ENCODE data around the gene FAM25C.
"Not testable (repeated sequence)": the region's sequence is repeated elsewhere in the genome, so short reads cannot be mapped to it uniquely, and the experiment has no call there.

The FAM25C gene

DNA sequence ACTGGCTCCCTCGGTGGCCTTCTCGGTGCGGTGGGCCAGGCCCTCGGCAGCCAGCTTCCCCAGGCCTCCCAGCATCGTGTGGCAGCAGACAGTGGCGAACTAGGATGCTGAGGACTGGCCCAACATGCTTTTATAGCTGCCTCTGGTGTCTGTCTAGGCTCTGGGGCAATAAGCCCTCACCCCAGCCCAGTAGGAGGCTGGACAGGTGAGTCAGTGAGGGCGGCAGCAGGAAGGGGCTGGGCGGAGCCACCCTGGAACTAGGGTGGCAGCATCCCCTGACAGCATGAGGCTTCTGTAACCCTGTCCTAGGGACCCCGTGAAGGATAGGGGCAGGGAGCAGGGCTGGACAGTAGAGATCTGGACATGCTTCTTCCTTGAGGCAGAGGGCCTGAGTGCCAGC, at the start of gene FAM25C:
TSS of gene FAM25C (minus strand) at position 101 of the 400 bp plus-strand sequence. CDS start at position 75, 26 bp downstream.
- not testable (repeated sequence) for DNase-seq

DNA sequence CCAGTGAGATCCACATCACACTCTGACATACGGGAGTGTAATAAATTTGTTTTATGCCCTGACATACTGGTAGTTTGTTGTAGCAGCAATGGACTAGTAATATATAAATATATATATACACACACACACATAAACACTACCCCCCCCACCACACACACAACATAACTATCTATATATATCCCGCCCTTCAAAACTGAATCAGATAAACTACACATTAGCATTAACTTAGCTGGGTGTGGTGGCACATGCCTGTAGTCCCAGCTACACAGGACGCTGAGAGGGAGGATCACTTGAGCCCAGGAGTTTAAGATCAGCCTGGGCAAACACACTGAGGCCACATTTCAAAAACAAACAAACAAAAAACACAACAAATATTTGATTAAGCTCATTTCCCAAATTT, 45.0 kb upstream of the FAM25C start:
- DNase-seq = not testable (repeated sequence)

DNA sequence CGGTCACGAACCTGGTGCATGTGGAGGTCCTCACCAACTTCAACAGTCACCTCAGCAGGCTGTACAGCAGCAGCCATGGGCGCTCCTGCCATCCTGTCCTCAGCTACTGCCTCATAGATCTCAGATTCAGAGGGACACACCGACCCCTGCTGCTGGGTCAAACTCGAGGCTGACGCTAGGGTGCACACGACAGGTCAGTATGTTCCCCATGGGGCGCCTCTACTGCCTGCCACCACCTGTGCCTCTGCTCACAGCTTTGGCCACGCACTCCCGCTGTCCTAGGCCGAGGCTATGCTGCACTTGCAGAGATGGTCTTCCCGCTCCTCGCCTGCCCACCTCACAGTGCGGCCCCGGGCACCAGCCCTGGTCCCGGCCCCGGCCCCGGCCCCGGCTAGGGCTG, 31.8 kb upstream of the FAM25C start:
- DNase-seq = not testable (repeated sequence)

DNA sequence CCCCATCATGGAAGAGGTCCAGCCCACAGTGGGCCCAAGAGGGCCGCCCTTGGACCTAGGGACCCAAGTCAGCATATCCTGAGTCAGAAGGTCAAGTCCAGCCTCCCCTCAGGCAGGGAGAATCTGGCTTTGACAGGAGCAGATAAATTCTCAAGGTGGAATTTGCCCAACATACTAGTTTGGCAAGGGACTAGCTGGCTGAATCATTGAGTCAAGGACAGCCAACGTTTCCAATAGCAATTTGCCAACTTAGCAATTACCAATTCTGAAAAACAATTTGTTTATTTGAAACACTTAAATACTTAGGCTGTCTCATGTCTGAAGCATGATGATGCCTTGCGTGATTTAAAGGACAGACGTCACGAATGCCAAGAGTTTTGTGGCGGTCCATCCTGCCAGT, 2.7 kb upstream of the FAM25C start:
- DNase-seq = not testable (repeated sequence)

DNA sequence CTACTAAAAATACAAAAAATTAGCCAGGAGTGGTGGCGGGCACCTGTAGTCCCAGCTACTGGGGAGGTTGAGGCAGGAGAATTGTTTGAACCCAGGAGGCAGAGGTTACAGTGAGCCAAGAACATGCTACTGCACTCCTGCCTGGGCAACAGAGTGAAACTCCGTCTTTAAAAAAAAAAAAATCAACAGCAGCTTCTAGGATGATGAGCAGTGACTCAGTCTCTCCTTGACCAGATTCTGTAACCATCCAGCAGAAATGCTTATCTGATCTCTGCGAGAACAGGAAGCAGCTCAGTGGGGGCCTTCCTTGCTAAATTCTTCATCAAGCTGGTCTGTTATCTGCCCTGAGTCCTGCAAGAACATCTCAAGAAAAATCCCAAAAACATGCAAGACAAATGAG, 5.5 kb downstream of the FAM25C start:
- not testable (repeated sequence) for DNase-seq

DNA sequence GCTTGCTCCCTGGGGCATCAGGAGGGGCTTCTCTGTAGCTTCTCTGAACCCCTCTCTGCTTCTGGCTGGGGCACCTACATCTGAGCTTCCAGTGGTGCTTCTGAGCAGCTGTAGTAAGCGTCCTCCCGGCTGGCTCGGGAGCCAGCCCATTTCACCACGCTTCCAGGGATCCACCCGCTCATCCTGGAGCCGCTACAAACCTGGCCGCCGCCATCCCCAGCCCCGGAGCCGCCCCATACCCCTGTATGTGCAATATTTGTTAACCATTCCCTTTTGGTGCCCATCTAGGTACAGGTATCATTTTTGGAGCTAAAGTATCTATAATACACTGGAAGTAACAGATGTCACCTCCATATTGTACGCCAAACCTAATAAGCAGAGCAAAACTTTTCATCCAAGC, 7.0 kb downstream of the FAM25C start:
- DNase-seq = not testable (repeated sequence)

DNA sequence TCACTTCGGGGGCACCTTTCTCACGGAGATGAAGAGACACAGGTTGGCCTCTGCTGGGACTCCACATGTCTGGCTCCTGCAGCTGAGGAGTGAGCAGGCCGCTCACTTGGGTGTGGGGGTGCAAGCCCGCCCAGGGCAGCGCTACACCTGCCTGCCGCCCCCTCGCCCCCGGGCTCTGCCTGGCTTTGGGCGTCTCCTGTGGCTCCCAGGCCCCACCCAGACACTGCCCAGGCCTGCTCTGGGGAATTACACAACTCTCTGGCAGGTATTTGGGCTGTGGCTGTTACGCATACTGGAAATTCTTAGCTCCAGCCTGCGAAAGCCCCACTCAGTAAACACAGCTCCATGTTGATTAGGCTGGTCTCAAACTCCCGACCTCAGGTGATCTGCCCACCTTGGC, 7.9 kb downstream of the FAM25C start:
- not testable (repeated sequence) for DNase-seq

DNA sequence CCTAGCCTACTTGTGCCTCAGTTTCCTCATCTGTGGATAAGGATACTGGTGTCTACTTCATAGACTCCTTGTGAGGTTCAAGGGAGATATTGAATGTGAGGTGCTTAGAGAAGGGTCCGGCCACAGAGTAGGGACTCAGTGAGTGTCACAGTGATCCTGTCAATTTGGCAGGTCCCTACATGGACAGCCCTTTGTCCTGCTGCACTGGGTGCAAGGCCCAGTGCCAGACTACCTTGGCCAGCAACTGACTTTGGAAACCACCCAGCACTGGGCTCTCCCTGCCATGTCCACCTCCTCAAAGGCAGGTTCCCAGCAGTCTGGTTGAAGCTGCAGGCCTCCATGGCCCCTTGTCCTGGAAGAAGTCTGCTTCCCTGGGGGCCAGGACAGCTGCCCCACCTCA, 9.5 kb downstream of the FAM25C start:
- DNase-seq = not testable (repeated sequence)

DNA sequence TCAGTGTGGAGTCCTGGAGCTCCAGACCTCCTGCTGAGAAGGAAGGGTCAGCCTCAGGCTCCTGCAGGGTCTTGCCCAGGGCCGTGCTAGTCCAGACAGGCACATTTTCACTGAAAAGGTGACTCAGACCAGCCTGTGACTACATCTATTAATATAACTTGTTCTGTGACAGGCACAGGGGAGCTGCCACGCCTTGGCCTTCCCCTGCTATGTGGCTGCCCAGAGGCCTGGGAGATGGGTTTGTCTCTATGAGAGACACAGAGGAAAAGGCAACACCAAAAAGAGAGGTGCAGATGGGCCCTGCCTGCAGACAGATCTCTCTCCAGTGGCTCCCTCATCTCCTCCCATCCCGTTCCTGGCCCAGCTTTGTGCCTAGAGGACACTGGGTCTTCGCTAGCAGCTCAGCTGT, 10.0 kb downstream of the FAM25C start:
- DNase-seq = not testable (repeated sequence)

DNA sequence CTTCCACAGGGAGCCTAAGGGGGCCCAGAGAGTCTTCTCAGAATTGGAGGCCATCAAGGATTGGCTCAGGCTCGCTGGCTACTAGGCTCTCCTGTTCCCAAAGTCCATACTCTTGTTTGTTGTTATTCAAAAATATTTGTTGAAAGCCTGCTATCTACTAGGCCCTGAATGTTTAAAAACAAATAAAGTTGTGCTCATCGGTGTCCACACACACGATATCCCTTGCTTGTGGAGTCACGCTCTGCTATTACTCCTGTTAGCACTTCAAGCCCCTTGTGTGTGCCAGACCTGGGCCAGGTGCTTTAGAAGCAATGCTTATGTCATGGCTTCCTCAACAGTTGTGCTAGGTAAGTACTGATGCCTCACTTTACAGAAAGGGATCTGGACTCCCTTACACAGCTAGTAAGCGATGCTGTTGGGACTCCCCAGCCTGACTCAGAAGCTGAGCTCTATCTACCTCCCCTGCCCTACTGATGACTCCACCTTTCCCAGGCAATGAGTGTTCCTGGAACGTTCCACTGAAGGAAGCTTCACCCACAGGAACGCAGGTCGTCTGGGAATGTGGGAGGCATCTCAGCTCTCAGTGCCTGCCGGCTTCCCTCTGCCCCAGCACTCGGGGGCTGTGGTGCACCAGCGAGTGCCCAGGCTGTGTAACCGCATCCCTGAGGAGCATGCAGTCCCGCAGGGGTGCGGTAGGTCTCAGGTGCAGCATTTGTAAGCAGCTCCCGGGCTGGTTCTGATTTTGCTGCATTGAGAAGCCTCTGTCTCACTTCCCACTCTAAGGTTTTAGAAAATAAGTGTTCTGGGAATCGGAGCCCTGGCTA, 10.7 kb downstream of the FAM25C start:
- DNase-seq = not testable (repeated sequence)

DNA sequence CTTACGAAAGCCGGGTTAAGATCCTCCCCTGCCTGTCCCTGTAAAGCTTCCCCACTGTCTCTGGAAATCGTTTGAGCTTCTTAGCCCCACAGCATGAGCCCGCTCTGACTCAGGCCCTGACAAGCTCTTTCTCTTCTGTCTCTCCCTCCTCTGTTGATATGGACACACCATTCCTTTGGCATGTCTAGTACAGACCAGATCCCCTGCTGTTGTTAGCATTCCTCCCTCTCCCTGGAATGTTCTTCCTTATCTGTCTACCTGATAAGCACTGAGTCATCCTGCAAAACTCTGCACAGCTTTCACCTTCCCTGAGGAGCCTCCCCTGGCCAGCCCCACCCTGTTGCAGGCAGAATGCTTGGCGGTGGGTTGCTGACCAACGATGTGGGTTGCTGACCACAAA, 11.6 kb downstream of the FAM25C start:
- DNase-seq = not testable (repeated sequence)

DNA sequence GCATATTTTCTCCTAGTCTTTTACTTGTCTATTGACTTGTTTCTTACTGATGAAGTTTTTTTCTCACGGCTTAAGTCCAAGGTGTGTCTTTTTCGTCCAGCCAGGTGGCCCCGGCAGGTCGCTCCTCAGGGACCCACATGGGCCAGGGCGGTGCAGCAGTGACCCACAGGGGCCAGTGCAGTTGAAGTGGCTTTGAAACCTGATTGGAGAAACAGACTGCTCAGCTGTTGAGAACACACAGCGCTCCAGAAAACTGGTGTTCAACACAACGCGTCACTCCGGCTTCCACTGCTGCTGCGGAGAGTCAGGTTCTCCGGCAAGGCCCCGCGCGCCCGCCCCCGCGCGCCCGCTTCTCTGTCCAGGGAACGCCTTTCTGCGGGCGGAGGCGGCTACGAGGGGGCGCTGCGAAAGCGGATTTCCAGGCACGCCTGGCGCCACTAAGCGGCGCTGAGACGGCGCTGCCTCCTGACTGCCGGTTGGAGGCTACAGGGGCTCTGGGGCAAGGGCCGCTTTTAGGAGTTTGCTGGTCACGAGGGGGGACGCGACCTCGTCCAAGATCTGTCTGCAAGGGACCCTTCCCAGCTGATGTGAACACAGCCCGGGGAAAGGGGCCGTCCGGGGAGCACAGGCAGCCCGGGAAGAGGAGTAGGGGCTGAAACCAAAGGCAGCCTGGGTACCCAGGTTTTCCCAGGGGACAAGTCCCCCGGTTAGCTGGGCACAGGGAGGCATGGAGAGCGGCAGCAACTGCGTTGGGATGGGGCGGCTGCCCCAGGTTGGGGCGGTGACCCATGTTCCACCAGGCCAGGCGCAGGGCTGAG, 13.0 kb downstream of the FAM25C start:
- DNase-seq = not testable (repeated sequence)

DNA sequence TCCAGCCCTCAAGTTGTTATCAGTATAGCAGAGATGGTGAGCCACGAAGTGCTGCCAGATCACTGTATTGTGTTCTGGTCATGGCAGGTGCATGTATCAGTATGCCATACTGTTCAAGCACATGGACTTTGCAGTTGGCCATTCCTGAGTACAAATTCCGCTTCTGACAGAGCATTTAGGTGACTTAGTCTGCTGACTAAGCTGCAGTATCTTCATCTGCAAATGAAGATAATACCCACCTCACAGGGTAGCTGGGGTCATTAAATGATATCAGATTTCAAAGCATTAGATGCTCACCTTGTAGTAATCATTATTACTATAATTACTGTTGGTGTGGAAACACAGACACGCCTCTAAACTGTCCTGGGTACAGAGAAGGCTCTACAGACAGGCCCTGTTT, 24.2 kb downstream of the FAM25C start:
- DNase-seq = not testable (repeated sequence)

DNA sequence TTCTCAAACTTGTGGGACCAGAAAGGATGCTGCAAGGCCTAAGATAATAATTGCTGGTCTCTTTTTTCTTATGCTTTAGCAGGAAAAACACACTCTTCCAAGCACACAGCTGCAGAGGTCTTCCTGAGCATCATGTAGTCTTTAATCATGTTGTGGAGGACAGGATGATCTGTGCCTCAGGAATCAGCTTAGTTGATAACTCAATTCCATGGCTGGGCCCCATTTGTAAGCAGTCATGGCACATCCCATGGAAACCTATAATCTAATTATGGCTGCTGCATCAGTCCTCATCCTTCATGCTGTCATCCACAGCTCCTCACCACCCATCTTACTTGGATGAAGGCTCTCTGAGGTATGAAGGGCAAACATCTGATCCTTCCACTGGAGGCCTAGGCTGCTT, 26.5 kb downstream of the FAM25C start:
- not testable (repeated sequence) for DNase-seq

DNA sequence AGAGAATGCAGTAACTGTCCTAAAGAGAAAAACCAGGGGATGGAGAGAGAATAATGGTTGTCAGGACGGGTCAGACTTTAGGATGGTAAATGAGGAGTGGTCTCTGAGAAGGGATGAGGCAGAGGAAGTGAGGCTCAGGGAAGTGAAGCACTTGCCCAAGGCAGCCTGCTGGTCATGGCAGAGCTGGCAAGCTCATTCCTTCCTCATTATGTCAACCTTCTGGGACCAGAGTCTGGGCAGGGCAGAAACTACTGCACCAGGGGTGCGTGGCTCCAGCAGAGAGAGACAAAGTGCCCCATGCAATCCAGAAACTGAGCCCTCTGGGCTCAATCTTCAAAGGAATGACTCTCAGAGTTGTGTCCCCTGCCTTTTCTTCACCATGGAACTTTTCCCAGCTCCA, 27.5 kb downstream of the FAM25C start:
- not testable (repeated sequence) for DNase-seq

DNA sequence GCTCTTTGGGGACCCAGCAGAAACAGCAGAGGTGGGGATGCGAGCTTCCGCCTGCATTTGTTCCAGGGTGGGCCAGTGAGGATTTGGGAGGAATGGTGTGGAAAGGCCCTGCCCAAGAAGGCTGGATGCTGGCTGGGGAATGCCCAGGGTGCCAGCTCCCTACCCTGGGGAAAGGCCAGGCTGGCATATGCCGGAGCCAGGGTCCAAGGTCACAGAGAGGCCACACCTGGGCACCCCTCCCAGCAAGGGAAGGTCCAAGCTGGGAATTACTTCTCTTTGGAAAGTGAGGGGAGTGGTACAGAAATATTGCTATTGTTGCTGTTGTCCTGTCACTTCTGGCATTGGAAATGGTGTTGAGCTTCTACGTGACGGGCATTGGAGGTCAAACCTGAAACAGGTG, 28.0 kb downstream of the FAM25C start:
- not testable (repeated sequence) for DNase-seq

DNA sequence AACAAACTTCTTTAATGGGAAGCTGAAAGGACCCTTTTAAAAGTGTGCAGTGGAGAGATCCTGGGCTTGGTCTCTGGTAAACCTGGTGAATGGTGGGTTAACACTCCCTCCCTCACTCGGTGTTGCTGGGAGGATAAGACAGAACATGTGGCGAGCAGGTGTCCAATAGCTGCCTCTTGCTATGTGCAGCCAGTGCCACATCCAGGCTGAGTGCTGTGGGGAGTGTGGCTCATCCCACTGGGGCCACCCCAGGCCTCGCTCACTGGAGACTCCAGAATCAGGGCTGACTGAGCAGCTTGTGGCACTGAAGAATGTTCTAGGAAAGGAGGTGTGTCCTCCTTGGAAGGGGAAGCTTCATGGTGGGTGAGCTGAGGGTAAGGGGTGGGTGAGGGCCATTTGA, 29.5 kb downstream of the FAM25C start:
- not testable (repeated sequence) for DNase-seq

DNA sequence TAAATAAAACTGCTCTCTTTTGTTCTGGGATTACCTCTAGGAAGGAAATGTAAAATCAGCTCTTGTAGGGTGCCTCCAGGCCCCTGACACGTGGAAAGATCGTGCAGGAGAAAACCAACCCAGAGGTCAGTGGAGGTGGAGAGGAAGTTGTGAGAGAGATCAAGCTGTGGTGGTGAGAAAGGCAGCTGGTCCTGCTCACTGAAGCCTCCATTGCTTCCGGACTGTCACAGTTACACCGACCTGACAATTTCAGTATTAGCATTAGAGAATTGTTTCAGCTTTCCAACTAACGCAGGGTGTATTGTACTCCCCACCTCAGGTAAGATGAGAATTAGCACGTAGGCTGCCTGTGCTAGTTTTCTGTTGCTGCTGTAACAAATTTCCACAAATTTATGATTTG, 30.6 kb downstream of the FAM25C start:
- DNase-seq = not testable (repeated sequence)

DNA sequence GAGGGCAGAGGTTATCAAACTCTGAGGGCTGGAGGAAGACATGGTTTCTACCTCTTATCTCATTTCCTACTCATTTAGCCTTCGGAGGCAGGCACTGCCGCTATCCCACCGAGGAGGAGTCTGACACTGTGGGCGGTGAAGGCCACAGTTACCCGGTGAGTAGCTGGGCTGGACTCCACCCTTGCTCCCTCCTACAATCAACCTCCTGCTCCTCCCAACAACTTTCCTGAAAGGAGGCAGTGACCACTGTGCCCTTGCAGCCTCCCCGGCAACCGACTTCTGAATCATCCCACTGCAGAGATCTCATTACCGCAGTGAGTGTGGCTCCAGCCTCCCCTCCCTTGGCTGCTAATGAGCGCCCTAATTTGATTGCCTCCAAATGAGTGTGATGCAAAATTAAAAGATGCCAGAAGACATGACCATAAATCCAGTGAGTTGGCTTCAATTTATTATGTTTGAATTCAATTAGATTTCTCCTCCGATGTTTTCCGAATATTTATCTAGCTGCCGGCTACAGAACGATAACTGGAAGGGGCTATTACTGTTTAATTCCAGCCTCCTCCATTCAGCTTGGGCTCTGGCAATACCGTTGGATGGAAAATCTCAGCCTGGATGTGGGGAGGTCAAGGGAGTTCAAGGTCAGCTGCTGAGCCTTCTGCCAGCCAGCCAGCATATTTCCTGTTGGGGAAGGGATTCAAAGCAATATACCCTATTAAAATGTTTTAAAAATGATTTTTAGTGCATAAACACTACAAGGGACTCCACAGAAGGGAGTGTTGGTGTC, 35.1 kb downstream of the FAM25C start:
- DNase-seq = not testable (repeated sequence)

DNA sequence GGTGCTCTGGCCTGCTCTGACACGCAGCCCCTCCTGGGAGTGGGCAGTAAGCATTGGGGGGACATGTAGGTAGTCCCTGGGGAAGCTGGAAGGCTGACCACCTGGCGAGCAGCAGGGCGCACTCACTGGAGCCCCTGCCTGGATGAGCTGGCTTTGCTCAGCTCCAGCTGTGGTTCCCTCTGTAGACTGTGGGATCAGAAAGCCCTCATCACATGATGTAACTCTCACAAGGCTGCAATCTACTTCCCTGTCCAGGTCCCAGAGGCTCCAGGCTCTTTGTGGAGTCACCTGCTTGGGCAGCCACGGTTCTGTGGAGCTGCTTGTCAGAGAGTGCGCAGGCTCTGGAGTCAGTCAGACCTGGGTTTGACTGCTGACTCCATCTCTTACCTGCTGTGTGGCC, 36.8 kb downstream of the FAM25C start:
- DNase-seq = not testable (repeated sequence)

DNA sequence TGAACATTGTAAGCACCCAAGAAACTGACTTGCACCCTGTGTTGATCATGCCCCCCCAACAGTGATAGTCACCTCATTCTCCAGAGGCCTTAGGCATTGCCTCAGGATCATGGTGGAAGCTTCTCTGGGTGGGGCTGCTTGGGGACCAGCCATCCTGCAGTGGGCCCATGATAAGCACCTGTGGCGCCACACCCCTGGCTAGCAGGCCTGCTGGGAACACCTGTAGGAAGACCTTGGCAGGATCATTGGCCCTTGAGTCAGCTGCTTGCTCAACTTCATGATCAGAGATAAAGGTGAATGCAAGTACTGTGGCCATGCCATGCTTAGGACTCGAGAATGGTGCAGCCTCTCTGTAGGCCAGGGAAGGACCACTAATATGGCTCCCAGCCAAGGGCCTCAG, 38.9 kb downstream of the FAM25C start:
- not testable (repeated sequence) for DNase-seq

DNA sequence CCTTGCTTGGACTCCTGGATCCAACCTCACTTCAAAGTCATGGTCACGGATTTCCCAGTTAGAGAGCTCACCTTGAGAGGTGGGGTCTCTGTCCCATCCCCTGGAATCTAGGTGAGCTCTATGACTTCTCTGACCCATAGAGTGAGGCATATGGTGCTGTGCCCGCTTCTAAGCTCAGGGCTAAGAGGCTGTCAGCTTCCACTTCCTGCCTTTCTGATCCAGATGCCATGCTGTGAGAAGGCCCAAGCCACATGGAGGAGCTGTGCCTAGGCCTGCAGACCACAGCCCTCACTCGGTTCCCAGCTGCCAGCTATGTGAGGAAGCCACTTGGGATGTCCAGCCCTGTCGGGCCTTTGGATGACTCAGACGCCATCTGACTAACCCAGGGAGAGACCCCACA, 39.9 kb downstream of the FAM25C start:
- not testable (repeated sequence) for DNase-seq

DNA sequence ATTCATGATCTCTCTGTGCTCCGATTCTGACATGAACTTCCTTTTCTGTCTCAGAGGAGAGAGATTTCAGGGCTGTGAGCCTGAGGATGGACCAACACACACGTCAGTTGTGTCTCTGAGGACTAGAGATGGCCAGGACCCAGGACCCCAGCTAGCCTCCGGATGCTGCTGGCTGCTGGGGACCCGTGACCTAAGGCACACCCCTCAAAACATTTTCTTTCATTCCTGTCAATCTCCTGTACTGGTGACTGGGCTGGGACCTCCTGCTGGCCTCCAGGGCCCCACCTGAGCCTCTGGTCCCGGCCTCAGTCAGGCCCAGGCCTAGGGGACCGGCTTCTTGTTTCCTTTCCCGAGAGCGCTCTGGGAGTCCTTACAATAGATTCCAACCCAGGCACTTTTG, 42.4 kb downstream of the FAM25C start:
- DNase-seq = not testable (repeated sequence)

Data from NCI-H345 (cell line).